Activated T-cell treated with anti-CD3 and anti-CD28 coated beads, Interleukin-2, amount 50 U/mL, for 24 hours (primary cell): Measurements from ENCODE around the gene CCDC88B.

ENCODE experiments used
- DNase-seq: peaks from one replicate; pipeline ENCODE4 v3.0.0-alpha.2; 2020
- H3K27ac Mint-ChIP-seq: 2 replicates; pipeline ENCODE4 v1.8.0; 2020; ENCODE audit warnings: mild to moderate bottlenecking, mixed read lengths
- H3K27me3 Mint-ChIP-seq: 2 replicates; pipeline ENCODE4 v1.8.0; 2020; ENCODE audit warnings: mixed read lengths
- H3K36me3 Mint-ChIP-seq: 2 replicates; pipeline ENCODE4 v1.8.0; 2020; ENCODE audit warnings: low read depth, mixed read lengths
- H3K4me1 Mint-ChIP-seq: 2 replicates; pipeline ENCODE4 v1.8.0; 2020; ENCODE audit warnings: low read depth, mixed read lengths
- H3K4me3 Mint-ChIP-seq: 2 replicates; pipeline ENCODE4 v1.8.0; 2020; ENCODE audit warnings: mild to moderate bottlenecking, moderate library complexity, mixed read lengths
- H3K9me3 Mint-ChIP-seq: 2 replicates; pipeline ENCODE4 v1.8.0; 2020; ENCODE audit warnings: mixed read lengths

The CCDC88B gene

DNA sequence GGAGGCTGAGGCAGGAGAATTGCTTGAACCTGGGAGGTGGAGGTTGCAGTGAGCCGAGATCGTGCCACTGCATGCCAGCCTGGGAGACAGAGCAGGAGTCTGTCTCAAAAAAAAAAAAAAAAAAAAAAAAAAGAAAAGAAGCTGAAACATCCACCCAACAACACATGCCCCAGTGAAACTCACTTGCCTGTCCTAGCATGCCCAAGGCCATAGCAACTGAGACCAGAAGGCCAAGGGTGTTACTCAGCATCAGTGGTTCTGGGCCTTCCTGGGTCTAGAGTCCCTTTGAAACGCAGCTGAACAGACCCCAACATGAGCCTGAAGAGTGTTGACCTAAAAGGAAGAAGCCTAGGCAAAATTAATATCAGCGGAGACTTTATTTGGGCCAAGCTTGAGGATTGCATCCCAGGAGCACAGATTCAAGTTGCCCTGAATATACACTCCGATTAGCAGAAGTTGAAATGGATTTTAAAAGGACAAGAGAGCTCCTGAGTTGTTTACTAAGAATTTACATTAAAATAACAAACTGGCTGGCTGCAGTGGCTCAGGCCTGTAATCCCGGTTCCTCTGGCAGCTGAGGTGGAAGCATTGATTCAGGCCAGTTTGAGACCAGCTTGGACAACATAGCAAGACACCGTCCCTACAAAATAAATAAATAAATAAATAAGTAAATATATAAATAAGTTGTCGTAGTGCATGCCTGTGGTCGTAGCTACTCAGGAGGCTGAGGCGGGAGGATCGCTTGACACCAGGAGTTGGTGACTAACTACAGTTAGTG is 15.1 kb upstream of the CCDC88B start:
- no peak overlapping the region for H3K27ac Mint-ChIP-seq

DNA sequence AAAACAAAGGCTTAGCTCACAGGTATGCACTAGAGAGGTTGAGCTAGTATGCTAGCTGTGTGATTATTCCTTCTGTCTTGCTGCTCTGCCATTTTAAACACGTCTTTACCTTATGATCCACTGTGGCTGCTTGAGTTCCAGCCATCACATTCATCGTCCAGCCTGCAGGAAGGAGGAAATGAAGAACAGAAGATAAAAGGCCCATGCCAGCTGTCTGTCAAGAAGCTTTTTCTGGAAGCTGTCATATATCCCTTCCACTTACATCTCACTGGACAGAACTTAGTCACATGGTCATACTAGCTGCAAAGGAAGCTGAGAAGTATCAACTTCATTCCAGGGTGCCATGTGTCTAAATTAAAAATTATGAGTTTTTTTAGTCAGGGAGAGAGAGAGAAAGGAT is 12.6 kb upstream of the CCDC88B start:
- Mint-ChIP-seq H3K4me3 (no peak overlapping the region), H3K36me3 (no peaks in the 10 kb centered on the region), H3K4me1 (peaks cover 10% of the 10 kb centered on the region), H3K27me3 (no peaks in the 10 kb centered on the region), H3K27ac (no peak overlapping the region), H3K9me3 (no peaks in the 10 kb centered on the region)
- no peak for DNase-seq

More for the DNA sequence above, 15.1 kb upstream of the CCDC88B start:
- H3K4me1 Mint-ChIP-seq, result peaks cover 4% of the 10 kb centered on the region
- DNase-seq, result no peak
- no peak overlapping the region for H3K4me3 Mint-ChIP-seq
- H3K27me3 Mint-ChIP-seq, result no peaks in the 10 kb centered on the region
- peaks cover 20% of the 10 kb centered on the region for H3K36me3 Mint-ChIP-seq
- no peaks in the 10 kb centered on the region for H3K9me3 Mint-ChIP-seq

DNA sequence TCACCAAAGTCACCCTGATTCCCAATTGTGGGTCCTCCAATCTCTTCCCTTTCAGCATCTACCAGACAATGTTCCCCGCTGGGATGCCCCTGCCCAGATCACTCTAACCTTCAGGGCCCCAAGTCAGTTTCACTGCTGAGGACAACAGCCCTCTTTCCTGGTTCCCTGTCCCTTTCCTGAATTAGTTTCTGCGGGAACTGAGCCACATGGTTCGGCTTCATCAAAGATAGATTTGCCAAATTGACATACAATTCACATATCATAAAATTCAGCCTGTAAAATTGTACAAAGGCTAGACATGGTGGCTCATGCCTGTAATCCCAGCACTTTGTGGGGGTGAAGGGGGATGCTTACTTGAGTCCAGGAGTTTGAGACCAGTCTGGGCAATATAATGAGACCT is 12.0 kb upstream of the CCDC88B start:
- H3K36me3 Mint-ChIP-seq, result no peaks in the 10 kb centered on the region
- no peak overlapping the region for H3K4me3 Mint-ChIP-seq
- no peak for DNase-seq
- peaks cover 12% of the 10 kb centered on the region for H3K4me1 Mint-ChIP-seq
- no peaks in the 10 kb centered on the region for H3K27me3 Mint-ChIP-seq
- no peaks in the 10 kb centered on the region for H3K9me3 Mint-ChIP-seq
- no peak overlapping the region for H3K27ac Mint-ChIP-seq

DNA sequence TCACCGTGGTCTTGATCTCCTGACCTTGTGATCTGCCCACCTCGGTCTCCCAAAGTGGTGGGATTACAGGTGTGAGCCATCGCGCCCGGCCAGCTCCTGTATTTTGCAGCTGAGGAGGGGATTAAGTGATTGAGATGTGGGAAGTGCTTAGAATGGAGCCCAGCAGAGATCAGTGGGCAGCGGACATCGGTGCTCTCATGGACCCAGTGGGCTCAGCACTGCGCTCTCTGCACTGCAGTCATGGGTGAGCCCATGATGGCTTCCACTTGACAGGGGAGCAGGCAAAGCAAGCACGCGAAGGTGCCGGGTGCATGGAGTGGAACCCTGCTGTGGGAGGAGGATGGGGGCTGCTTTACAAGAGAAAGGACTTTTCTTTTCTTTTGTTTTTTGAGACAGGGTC is 9.1 kb upstream of the CCDC88B start:
- Mint-ChIP-seq H3K9me3 (no peaks in the 10 kb centered on the region), H3K27me3 (no peaks in the 10 kb centered on the region), H3K27ac (no peak overlapping the region), H3K4me3 (no peak overlapping the region), H3K4me1 (peaks cover 27% of the 10 kb centered on the region), H3K36me3 (peaks cover 5% of the 10 kb centered on the region)
- no peak for DNase-seq

DNA sequence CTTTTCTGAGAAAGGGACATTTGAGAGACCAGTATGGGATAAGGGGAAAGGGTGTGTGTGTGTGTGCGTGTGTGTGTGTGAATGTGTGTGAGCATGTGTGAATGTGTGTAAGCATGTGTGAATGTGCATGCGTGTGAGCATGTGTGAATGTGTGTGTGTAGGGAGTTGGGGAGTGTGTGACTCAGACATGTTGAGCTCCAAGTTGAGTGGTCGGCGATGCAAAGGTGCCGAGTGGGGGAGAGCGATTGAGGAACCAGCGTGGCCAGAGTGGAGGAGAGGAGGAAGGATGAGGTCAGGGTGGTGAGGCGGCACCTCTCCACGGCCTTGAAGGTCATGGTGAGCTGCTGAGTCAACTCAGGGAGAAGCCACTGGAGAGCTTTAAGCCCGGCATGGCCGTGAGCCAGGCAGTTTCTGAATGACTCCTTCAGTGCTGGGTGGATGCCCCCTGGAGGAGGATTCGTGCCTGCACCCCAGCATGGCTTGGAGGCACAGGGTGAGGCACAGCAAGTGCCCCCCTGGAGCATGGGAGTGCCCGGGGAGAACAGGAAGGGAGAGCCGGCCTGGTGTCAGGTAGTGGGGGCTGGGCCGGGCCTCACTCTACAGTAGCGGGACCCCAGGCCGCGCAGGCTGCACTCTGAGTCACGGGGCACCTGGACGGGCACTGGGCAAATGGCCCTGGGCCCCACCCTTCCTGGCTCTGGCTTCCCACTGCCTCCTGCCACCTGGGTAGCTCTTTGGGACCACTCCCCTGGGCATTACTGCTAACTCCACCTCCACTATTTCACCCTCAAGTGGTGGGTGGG is 8.2 kb upstream of the CCDC88B start:
- DNase-seq, result peak; percentile 81
- Mint-ChIP-seq H3K36me3 (peaks cover 5% of the 10 kb centered on the region), H3K27ac (peak overlapping the region; percentile 82), H3K4me1 (peaks cover 28% of the 10 kb centered on the region), H3K27me3 (no peaks in the 10 kb centered on the region), H3K9me3 (no peaks in the 10 kb centered on the region), H3K4me3 (no peak overlapping the region)

DNA sequence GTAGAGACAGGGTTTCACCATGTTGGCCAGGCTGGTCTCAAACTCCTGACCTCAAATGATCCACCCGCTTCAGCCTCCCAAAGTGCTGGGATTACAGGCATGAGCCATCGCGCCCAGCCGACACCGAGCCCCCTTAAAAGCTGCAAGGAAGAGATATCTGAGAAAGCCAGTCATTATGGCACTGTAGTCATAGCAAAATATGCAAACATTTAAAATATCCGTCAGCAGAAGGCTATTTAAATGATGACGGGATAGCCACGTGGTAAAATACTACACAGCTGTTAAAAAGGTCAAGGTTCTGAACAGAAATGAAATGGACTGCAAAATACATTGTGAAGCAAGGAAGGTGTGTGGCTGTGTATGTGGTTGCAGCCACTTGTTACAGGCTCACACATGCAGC is 6.4 kb upstream of the CCDC88B start:
- Mint-ChIP-seq H3K27ac (no peak overlapping the region), H3K27me3 (no peaks in the 10 kb centered on the region), H3K4me3 (no peak overlapping the region), H3K9me3 (no peaks in the 10 kb centered on the region), H3K4me1 (peaks cover 39% of the 10 kb centered on the region), H3K36me3 (peaks cover 18% of the 10 kb centered on the region)
- DNase-seq, result no peak

DNA sequence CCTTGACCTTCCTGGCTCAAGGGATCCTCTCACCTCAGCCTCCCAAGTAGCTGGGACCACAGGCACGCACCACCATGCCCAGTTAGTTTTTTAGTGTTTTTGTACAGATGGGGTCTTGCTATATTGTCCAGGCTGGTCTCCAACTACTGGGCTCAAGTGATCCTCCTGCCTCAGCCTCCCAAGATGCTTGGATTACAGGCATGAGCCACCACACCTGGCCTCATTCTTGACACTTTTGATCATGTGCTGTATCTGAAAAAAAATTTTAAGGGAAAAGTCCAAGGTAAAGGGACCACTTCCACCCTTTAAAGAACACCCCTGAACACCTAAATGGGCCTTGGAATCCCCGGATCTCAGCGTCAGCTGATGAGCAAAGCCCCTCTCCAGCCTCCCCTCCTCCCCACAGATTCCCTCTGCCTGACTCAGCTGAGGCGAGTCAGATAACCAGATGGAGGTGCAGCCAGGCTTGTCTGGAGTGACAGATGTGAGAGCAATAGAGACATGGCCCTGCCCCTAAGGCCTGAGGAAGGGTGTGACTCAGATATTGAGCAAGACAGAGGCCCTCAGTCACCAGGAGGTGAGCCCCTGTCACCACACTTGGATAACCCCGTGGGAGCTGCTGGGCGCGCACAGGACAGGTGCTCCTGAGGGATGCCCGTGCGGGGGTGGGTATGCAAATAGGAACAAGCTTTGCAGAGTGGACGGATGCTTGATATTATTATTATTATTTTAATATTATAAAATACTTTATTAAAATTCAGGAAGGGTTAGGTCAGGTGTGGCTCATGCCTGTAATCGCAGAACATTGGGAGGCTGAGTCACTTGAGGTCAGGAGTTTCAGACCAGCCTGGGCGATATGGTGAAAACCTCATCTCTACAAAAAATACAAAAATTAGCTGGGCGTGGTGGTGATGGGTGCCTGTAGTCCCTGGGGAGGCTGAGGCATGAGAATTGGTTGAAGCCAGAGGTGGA is 5.0 kb upstream of the CCDC88B start:
- Mint-ChIP-seq H3K4me3 (no peak overlapping the region), H3K27me3 (no peaks in the 10 kb centered on the region), H3K36me3 (peaks cover 30% of the 10 kb centered on the region), H3K9me3 (no peaks in the 10 kb centered on the region), H3K27ac (peak overlapping the region; percentile 85), H3K4me1 (peaks cover 51% of the 10 kb centered on the region)
- DNase-seq, result no peak

DNA sequence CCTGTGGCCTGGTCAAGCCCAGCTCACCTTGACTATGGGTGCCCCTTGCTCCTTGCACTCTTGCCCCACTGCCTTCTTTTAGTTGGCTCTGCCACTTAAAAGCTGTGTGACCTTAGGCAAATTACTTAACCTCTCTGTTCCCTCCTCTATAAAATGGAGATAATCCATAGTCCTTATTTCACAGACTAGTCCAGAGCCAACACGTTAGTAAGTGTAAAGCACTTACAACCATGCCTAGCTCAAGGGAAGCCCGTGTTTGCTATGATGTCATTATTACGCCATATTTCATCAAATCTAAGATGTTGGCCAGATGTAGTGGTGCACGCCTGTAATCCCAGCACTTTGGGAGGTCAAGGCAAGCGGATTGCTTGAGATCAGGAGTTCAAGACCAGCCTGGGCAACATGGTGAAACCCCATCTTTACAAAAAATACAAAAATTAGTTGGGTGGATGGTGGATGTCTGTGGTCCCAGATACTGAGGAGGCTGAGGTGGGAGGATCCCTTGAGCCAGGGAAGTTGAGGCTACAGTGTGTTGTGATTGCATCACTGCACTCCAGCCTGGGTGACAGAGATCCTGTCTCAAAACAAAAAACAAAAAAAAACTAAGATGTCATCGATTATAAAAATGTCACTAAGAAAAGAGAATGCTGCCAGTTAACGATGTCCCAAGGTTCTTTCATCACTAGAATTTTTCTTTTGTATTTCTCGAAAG is 2.3 kb upstream of the CCDC88B start:
- Mint-ChIP-seq H3K27me3 (no peaks in the 10 kb centered on the region), H3K9me3 (no peaks in the 10 kb centered on the region), H3K27ac (peak overlapping the region; percentile 30), H3K36me3 (peaks cover 51% of the 10 kb centered on the region), H3K4me1 (peaks cover 60% of the 10 kb centered on the region), H3K4me3 (no peak overlapping the region)
- DNase-seq, result no peak

DNA sequence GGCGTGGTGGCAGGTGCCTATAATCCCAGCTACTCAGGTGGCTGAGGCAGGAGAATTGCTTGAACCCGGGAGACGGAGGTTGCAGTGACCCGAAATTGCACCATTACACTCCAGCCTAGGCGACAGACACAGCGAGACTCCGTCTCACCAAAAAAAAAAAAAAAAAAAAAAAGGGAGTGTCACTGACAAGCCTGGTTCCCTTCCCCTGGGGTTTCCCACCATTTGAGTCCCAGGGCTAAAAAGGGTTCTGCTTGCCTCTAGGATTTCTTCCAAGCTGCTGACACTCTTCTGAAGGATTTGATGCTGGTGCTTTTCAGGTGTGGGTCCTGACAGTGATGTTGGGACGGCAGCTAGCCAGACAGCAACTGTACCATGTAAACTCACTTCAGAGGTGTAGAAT is 1.3 kb upstream of the CCDC88B start:
- peak overlapping the region; percentile 89 for H3K27ac Mint-ChIP-seq
- H3K9me3 Mint-ChIP-seq, result no peaks in the 10 kb centered on the region
- DNase-seq, result no peak
- H3K4me1 Mint-ChIP-seq, result peaks cover 58% of the 10 kb centered on the region
- H3K36me3 Mint-ChIP-seq, result peaks cover 55% of the 10 kb centered on the region
- H3K4me3 Mint-ChIP-seq, result peak overlapping the region; percentile 91
- H3K27me3 Mint-ChIP-seq, result no peaks in the 10 kb centered on the region

DNA sequence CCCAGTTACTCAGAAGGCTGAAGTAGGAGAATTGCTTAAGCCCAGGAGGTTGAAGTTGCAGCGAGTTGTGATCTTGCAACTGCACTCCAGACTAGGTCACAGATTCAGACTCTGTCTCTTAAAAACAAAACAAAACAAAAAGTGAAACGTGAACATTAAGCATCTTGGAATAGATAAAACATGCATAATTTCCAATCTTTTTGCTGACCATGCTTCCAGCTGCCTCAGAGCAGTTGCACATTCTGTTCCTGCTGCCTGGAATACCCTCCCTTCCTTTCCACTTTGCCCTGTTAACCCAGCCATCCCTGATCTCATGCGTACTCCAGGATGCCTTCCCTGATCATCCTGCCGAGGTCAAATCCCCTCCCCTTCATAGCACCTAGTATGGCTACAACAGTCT is 718 bp upstream of the CCDC88B start:
- H3K27me3 Mint-ChIP-seq, result no peaks in the 10 kb centered on the region
- no peak for DNase-seq
- H3K36me3 Mint-ChIP-seq, result peaks cover 59% of the 10 kb centered on the region
- H3K9me3 Mint-ChIP-seq, result no peaks in the 10 kb centered on the region
- H3K4me3 Mint-ChIP-seq, result peak overlapping the region; percentile 91
- H3K4me1 Mint-ChIP-seq, result peaks cover 57% of the 10 kb centered on the region
- peak overlapping the region; percentile 89 for H3K27ac Mint-ChIP-seq

DNA sequence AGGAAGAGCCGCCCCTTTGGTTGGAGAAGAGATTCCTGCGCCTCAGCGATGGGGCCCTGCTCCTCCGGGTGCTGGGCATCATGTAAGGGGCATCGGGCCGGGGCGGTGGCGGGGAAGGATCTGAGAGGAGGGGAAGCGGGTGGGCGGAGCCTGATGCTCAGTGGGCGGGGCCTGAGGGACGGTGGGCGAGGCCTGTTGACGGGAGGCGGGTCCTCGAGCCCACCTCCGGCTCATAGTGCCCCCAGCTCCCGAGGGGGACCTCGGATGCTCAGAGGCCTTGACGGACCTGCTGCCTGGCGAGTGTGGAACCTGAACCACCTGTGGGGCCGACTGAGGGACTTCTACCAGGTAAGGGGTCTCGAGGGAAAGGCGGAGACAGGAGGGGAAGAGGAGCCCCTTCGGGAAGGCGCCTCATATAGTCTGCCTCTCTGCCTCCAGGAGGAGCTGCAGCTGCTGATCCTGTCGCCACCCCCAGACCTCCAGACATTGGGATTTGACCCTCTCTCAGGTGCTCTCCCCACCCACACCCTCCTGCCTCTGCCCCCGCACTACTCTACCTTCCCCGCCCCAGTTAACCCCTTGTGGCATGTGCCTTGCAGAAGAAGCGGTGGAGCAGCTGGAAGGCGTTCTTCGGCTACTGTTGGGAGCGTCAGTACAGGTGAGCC is 799 bp downstream of the CCDC88B start:
- H3K9me3 Mint-ChIP-seq, result no peaks in the 10 kb centered on the region
- peaks cover 71% of the 10 kb centered on the region for H3K36me3 Mint-ChIP-seq
- peak overlapping the region; percentile 89 for H3K27ac Mint-ChIP-seq
- peak overlapping the region; percentile 91 for H3K4me3 Mint-ChIP-seq
- DNase-seq, result peak; percentile 89
- H3K4me1 Mint-ChIP-seq, result peaks cover 46% of the 10 kb centered on the region
- H3K27me3 Mint-ChIP-seq, result no peaks in the 10 kb centered on the region

DNA sequence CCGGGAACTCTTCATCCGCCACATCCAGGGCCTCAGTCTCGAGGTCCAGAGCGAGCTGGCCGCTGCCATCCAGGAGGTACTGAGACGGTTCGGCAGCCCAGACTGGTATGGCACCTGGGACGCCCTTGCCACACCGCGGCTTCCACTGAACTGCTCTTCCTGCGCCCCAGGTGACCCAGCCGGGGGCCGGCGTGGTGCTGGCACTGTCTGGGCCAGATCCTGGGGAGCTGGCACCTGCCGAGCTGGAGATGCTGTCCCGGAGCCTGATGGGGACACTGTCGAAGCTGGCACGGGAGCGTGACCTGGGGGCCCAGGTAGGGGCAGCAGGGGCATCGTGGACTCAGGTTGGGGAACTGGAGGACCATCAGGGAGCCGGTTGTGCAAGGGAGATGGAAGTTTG is 1.4 kb downstream of the CCDC88B start:
- H3K27me3 Mint-ChIP-seq, result no peaks in the 10 kb centered on the region
- peak overlapping the region; percentile 91 for H3K4me3 Mint-ChIP-seq
- H3K9me3 Mint-ChIP-seq, result no peaks in the 10 kb centered on the region
- no peak for DNase-seq
- peaks cover 46% of the 10 kb centered on the region for H3K4me1 Mint-ChIP-seq
- H3K36me3 Mint-ChIP-seq, result peaks cover 76% of the 10 kb centered on the region
- H3K27ac Mint-ChIP-seq, result peak overlapping the region; percentile 89
